SIG-M5 (cell line): ENCODE data around the gene ZDHHC18.
"Not testable (repeated sequence)": the region's sequence is repeated elsewhere in the genome, so short reads cannot be mapped to it uniquely, and the experiment has no call there.

Source experiments
- DNase-seq: peaks from one replicate; lab custom pipeline; 2025; lab: John Stamatoyannopoulos, UW

Gene ZDHHC18

GRCh38 chr1:26858891-26859640 is 32.6 kb downstream of the ZDHHC18 start:
- DNase-seq, result no peak

- no peak for DNase-seq
Measured at GRCh38 chr1:26861286-26861701, 34.8 kb downstream of the ZDHHC18 start.

- no peak for DNase-seq
Measured at GRCh38 chr1:26861889-26862378, 35.4 kb downstream of the ZDHHC18 start.

GRCh38 chr1:26862781-26863684 is 36.5 kb downstream of the ZDHHC18 start, which contains the start of gene SFN:
Gene SFN (plus strand): TSS chr1:26863149. CDS start chr1:26863213, 64 bp downstream.
- no peak for DNase-seq

GRCh38 chr1:26863685-26864077 is 37.2 kb downstream of the ZDHHC18 start:
- no peak for DNase-seq

- peak; percentile 79 for DNase-seq
Measured at GRCh38 chr1:26864610-26865480, 38.4 kb downstream of the ZDHHC18 start.

- DNase-seq, result not testable (repeated sequence)
Measured at GRCh38 chr1:26873097-26873496, 46.6 kb downstream of the ZDHHC18 start.

- DNase-seq, result no peak
Measured at GRCh38 chr1:26874896-26875295, 48.4 kb downstream of the ZDHHC18 start.

- no peak for DNase-seq
Measured at GRCh38 chr1:26877326-26877725, 50.8 kb downstream of the ZDHHC18 start.

- DNase-seq, result no peak
Measured at GRCh38 chr1:26879793-26880192, 53.3 kb downstream of the ZDHHC18 start.

GRCh38 chr1:26881611-26882010 is 55.1 kb downstream of the ZDHHC18 start:
- not testable (repeated sequence) for DNase-seq

- no peak for DNase-seq
Measured at GRCh38 chr1:26882696-26883463, 56.4 kb downstream of the ZDHHC18 start.

- no peak for DNase-seq
Measured at GRCh38 chr1:26887125-26887524, 60.6 kb downstream of the ZDHHC18 start.

GRCh38 chr1:26888231-26888630 is 61.7 kb downstream of the ZDHHC18 start:
- DNase-seq, result no peak

- no peak for DNase-seq
Measured at GRCh38 chr1:26889551-26890466, 63.3 kb downstream of the ZDHHC18 start, which contains the start of gene GPN2. Gene GPN2 (minus strand): TSS chr1:26890283. CDS start chr1:26890096, 187 bp downstream.

GRCh38 chr1:26890467-26890796 is 63.9 kb downstream of the ZDHHC18 start:
- no peak for DNase-seq

GRCh38 chr1:26894263-26894662 is 67.8 kb downstream of the ZDHHC18 start:
- DNase-seq, result no peak

GRCh38 chr1:26897351-26897750 is 70.9 kb downstream of the ZDHHC18 start:
- no peak for DNase-seq

GRCh38 chr1:26900001-26900814 is 73.7 kb downstream of the ZDHHC18 start, which contains the start of gene GPATCH3:
Gene GPATCH3 (minus strand): TSS chr1:26900467. CDS start chr1:26900442, 25 bp downstream.
- no peak for DNase-seq
